SH-SY5Y (cell line): ENCODE measurements around the gene CXCR6.

Source experiments
- GATA2 ChIP-seq: IDR thresholded peaks from 2 replicates; pipeline ENCODE4 v1.6.1; 2011; ENCODE audit warnings: mild to moderate bottlenecking, low read depth, low read length
- GATA3 ChIP-seq: IDR thresholded peaks from 2 replicates; pipeline ENCODE4 v1.6.1; 2011; ENCODE audit warnings: low read depth, mild to moderate bottlenecking, low read length, moderate library complexity

DNA sequence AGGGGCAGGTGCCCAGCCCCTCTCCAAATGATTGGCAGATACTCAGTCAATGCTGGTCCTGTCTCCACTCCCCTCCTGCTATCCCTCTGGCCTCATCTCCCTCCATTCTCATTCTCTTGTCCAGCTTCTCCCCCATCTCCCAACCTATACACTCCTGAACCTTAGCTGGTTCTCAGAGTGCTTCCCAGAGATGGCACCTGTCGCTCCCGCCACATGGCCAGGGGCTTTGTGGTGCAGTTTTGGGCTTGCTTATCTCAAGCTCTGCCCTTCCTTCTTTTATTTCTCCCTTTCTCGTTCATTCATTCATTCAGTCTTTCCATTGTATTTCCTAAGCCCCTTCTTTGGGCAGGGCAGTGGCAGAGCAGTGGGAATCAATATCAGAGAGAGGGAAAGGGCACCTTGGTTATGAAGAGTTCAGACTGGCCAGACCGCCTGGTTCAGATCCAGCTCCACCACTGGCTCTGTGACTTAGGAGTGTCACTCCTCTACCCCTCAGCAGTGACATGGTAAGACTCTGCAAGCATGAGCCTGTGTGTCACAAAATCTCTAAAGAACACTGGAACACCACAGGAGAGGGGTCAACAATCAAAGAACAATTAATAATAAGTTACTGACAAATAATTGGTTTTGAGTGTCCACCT, 20.2 kb upstream of the CXCR6 start:
- no peak for TF ChIP-seq GATA2
- no peak for TF ChIP-seq GATA3
